HepG2 (cell line): ENCODE data around the gene ACTR3. TPM values are rescaled to one million over a fixed set of nuclear protein-coding genes. Genes with fewer than 3 reads are reported as not detected.

Source experiments
- CCDC6 ChIP-seq: sonication (generic); formaldehyde crosslinking; IDR thresholded peaks from 2 replicates; pipeline ENCODE4 v1.8.1; 2022; ENCODE audit warnings: mild to moderate bottlenecking, missing genetic modification reagents, moderate library complexity
- KDM6A ChIP-seq: IDR thresholded peaks from 2 replicates; pipeline ENCODE4 v1.6.1; 2016; ENCODE audit warnings: low read depth
- MAF1 ChIP-seq: sonication (generic); formaldehyde crosslinking; IDR thresholded peaks from 2 replicates; pipeline ENCODE4 v1.5.0; 2020; ENCODE audit warnings: missing genetic modification reagents, borderline replicate concordance
- NAIF1 ChIP-seq: sonication (generic); formaldehyde crosslinking; IDR thresholded peaks from 2 replicates; pipeline ENCODE4 v1.5.0; 2020; ENCODE audit warnings: mild to moderate bottlenecking, missing genetic modification reagents, borderline replicate concordance
- NFATC3 ChIP-seq: sonication (generic); formaldehyde crosslinking; IDR thresholded peaks from 2 replicates; pipeline ENCODE4 v1.5.1; 2020; ENCODE audit warnings: mild to moderate bottlenecking, missing genetic modification reagents
- NFYB ChIP-seq: sonication (generic); formaldehyde crosslinking; IDR thresholded peaks from 2 replicates; pipeline ENCODE4 v1.4.0; 2020; ENCODE audit warnings: missing genetic modification reagents
- POLR2AphosphoS5 ChIP-seq: IDR thresholded peaks from 2 replicates; pipeline ENCODE4 v1.6.1; 2012; ENCODE audit warnings: low read depth, low read length
- RBM39 ChIP-seq: fragments of 200-400 bp; formaldehyde crosslinking; IDR thresholded peaks from one replicate; pipeline ENCODE4 v1.6.1; 2018; ENCODE audit warnings: antibody characterized with exemption, mild to moderate bottlenecking, low read depth, low read length; ENCODE audit not compliant: poor library complexity, severe bottlenecking
- SP1 ChIP-seq, 2 experiments: fragments of 450-650 bp in 1 of 2; sonication (generic) in 1 of 2; formaldehyde crosslinking in 1 of 2; IDR thresholded peaks; 2 replicates each; pipeline versions ENCODE4 v1.4.0 to v1.6.1; 2016 to 2020; ENCODE audit warnings: missing genetic modification reagents in 1 of 2
- TEAD3 ChIP-seq: optimal IDR thresholded peaks from 2 replicates; pipeline ENCODE3; 2016; ENCODE audit warnings: borderline replicate concordance
- ZBTB20 ChIP-seq: sonication (generic); formaldehyde crosslinking; IDR thresholded peaks from 2 replicates; pipeline ENCODE4 v1.8.1; 2023; ENCODE audit warnings: missing genetic modification reagents, low read depth, mild to moderate bottlenecking, borderline replicate concordance
- ZNF558 ChIP-seq: sonication (generic); formaldehyde crosslinking; IDR thresholded peaks from 2 replicates; pipeline ENCODE4 v1.9.0; 2022; ENCODE audit warnings: mild to moderate bottlenecking, missing genetic modification reagents, borderline replicate concordance
- ZNF589 ChIP-seq: sonication (generic); formaldehyde crosslinking; conservative IDR thresholded peaks from 2 replicates; pipeline ENCODE4 v1.8.0; 2022; ENCODE audit warnings: mild to moderate bottlenecking, moderate library complexity, missing genetic modification reagents
- ZNF598 ChIP-seq: sonication (generic); formaldehyde crosslinking; IDR thresholded peaks from 2 replicates; pipeline ENCODE4 v1.5.1; 2020; ENCODE audit warnings: mild to moderate bottlenecking, missing genetic modification reagents, borderline replicate concordance
- polyA plus RNA-seq, 8 experiments: library from polyadenylated mRNA; depleted of rRNA in 3 of 8; stranded (reverse) in 7 of 8; unstranded in 1 of 8; fragments of >200 nt; fragmentation: Illumina TruSeq in 4 of 8; extraction: Trizol in 4 of 8; gene quantifications; 2 replicates each; pipeline versions ENCODE4 v1.2.1 to v1.2.3, GENCODE V29; 2011 to 2016; ENCODE audit warnings: low read depth in 4 of 8, missing spikeins in 1 of 8, mixed read lengths in 1 of 8; ENCODE audit not compliant: insufficient read depth in 1 of 8
- total RNA-seq, 5 experiments: library from RNA; depleted of rRNA; stranded (reverse); fragments of >200 nt; fragmentation: Illumina TruSeq; extraction: Trizol; gene quantifications; 2 replicates each; pipeline ENCODE4 v1.2.3, GENCODE V29; 2016; ENCODE audit warnings: low read depth in 1 of 5
- TF ChIP-seq, protein P1 (sequence below): sonication (generic); formaldehyde crosslinking; IDR thresholded peaks from 2 replicates; pipeline ENCODE4 v1.4.0; 2020; ENCODE audit warnings: mild to moderate bottlenecking, missing genetic modification reagents
- TF ChIP-seq, protein P2 (sequence below): IDR thresholded peaks from 2 replicates; pipeline ENCODE4 v1.6.1; 2016; ENCODE audit warnings: low read depth
- TF ChIP-seq, protein P3 (sequence below): sonication (generic); formaldehyde crosslinking; IDR thresholded peaks from 2 replicates; pipeline ENCODE4 v1.5.1; 2020; ENCODE audit warnings: mild to moderate bottlenecking, missing genetic modification reagents, moderate library complexity

ACTR3 gene
- total and polyA plus RNA-seq, 2 of the 13 experiments (the other 11 are each of a cell fraction or from before 2014, with no cell fraction given), result 123 to 225 TPM

DNA sequence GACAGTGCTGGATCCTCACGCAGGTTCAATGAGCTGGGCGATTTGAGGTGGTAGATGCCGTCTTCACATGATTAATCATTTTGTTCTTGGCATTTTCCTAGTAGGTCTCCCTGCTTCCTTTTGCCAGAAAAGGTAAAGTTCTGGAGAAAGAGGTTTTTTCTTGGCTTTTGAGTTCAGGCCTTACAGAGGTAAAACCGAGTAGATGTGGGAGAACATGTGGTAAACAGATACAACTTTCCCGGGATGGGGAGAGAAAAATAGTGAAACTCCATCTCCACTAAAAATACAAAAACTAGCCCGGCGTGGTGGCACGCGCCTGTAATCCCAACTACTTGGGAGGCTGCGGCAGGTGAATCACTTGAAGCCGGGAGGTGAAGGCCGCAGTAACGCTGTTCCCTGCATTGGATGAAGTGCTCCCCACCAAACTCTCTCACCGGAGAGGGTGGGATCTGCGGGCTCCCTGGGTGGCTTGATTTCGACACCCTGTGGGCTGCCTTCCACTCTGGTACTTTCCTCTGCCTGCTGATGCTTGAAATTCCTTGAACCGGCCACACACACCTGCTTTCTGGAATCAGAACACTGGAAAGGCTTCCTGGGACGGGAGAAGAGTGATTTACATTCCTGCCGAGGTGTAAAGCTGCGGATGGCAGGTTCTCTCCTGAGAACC is 88.8 kb downstream of the ACTR3 start (continued):
- TF ChIP-seq, protein P1, sequence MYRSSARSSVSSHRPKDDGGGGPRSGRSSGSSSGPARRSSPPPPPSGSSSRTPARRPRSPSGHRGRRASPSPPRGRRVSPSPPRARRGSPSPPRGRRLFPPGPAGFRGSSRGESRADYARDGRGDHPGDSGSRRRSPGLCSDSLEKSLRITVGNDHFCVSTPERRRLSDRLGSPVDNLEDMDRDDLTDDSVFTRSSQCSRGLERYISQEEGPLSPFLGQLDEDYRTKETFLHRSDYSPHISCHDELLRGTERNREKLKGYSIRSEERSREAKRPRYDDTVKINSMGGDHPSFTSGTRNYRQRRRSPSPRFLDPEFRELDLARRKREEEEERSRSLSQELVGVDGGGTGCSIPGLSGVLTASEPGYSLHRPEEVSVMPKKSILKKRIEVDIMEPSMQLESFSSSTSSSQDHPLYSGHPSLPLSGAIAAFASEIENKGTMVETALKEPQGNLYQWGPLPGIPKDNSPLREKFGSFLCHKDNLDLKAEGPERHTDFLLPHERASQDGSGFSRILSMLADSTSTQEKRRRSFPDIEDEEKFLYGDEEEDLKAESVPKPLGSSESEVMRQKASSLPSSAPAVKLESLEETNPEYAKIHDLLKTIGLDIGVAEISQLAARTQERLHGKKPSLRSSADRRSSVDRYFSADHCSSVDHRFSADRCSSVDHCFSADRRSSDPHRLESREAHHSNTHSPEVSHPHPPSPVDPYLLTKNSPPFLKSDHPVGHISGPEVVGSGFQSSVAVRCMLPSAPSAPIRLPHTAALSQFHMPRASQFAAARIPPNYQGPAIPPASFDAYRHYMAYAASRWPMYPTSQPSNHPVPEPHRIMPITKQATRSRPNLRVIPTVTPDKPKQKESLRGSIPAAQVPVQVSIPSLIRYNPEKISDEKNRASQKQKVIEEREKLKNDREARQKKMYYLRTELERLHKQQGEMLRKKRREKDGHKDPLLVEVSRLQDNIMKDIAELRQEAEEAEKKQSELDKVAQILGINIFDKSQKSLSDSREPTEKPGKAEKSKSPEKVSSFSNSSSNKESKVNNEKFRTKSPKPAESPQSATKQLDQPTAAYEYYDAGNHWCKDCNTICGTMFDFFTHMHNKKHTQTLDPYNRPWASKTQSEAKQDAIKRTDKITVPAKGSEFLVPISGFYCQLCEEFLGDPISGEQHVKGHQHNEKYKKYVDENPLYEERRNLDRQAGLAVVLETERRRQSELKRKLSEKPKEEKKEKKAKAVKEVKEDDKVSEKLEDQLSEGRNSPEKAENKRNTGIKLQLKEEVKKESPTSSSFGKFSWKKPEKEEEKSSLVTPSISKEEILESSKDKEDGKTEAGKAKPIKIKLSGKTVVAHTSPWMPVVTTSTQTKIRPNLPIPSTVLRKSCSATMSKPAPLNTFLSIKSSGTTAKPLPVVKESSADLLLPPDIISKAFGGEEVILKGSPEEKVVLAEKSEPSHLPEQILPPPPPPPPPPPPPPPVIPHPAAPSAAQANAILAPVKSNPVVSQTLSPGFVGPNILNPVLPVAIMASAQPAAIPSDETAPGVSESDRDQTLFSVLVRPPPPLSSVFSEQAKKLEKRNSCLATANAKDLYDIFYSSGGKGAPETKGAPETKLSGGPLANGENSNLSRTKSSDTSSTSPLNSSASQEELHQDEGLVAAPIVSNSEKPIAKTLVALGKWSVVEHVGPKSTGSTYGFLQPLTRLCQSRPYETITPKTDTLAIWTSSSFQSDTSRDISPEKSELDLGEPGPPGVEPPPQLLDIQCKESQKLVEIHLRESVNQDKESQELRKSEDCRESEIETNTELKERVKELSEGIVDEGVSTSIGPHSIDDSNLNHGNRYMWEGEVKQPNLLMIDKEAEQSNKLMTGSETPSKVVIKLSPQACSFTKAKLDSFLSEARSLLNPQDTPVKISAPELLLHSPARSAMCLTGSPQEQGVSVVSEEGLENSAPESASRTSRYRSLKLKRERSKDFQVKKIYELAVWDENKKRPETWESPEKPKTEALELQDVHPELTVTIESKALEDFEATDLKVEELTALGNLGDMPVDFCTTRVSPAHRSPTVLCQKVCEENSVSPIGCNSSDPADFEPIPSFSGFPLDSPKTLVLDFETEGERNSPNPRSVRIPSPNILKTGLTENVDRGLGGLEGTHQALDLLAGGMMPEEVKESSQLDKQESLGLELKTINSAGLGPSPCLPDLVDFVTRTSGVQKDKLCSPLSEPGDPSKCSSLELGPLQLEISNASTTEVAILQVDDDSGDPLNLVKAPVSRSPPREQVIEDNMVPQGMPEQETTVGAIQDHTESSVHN (CRISPR knock-in tag), result 0 out of 2 replicates have a peak, but pooled peaks have one; percentile 7
- TF ChIP-seq, protein P2, sequence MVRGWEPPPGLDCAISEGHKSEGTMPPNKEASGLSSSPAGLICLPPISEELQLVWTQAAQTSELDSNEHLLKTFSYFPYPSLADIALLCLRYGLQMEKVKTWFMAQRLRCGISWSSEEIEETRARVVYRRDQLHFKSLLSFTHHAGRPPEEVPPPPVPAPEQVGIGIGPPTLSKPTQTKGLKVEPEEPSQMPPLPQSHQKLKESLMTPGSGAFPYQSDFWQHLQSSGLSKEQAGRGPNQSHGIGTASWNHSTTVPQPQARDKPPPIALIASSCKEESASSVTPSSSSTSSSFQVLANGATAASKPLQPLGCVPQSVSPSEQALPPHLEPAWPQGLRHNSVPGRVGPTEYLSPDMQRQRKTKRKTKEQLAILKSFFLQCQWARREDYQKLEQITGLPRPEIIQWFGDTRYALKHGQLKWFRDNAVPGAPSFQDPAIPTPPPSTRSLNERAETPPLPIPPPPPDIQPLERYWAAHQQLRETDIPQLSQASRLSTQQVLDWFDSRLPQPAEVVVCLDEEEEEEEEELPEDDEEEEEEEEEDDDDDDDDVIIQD (CRISPR knock-in tag), result no peak
- TF ChIP-seq POLR2AphosphoS5, result no peak; the same call in 1 of the 2 replicates
- peak; percentile 72; the same call in 1 of the 2 replicates for TF ChIP-seq CCDC6 (CRISPR knock-in tag)
- peak; percentile 19; the same call in 1 of the 2 replicates for TF ChIP-seq ZNF558 (CRISPR knock-in tag)
- no peak for TF ChIP-seq KDM6A (CRISPR knock-in tag)
- no peak for TF ChIP-seq NFYB
- no peak for TF ChIP-seq ZBTB20 (CRISPR knock-in tag)
- TF ChIP-seq TEAD3 (CRISPR knock-in tag), result peak; percentile 1
- 0 out of 2 replicates have a peak, but pooled peaks have one; percentile 1 for TF ChIP-seq MAF1 (CRISPR knock-in tag)
- TF ChIP-seq, protein P3, sequence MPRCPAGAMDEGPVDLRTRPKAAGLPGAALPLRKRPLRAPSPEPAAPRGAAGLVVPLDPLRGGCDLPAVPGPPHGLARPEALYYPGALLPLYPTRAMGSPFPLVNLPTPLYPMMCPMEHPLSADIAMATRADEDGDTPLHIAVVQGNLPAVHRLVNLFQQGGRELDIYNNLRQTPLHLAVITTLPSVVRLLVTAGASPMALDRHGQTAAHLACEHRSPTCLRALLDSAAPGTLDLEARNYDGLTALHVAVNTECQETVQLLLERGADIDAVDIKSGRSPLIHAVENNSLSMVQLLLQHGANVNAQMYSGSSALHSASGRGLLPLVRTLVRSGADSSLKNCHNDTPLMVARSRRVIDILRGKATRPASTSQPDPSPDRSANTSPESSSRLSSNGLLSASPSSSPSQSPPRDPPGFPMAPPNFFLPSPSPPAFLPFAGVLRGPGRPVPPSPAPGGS (CRISPR knock-in tag), result no peak
- TF ChIP-seq NAIF1, result no peak
- TF ChIP-seq NFATC3 (CRISPR knock-in tag), result no peak
- TF ChIP-seq ZNF589 (CRISPR knock-in tag), result no peak
- TF ChIP-seq RBM39, result peak; percentile 74
- TF ChIP-seq SP1 (IDR thresholded peaks at IDR 0.05), result no peak
- TF ChIP-seq SP1 (CRISPR knock-in tag; IDR thresholded peaks at IDR 0.05), result no peak; the same call in 1 of the 2 replicates
- no peak for TF ChIP-seq ZNF598 (CRISPR knock-in tag)
